ENCODE results near the gene ARRDC5. TPM values are rescaled to one million over a fixed set of nuclear protein-coding genes. Genes with fewer than 3 reads are reported as not detected.
A peak's percentile ranks its signal among the peaks of the same experiment; 100 is the strongest.

ARRDC5 gene
- polyA plus RNA-seq, 3 donors = 0.46 to 3.9 (median 1.0) TPM

- Mint-ChIP-seq H3K36me3 (peaks cover 49 to 87% of the 10 kb centered on the region in 2 donors), H3K4me3 (no peak overlapping the region), H3K27me3 (ENCODE audit: low read depth in 3 of 3) (no peaks in the 10 kb centered on the region), H3K9me3 (peaks cover 0 to 1% (median 0%) of the 10 kb centered on the region in 7 donors), H3K27ac (peak overlapping the region in 1 of 7 donors; percentile 7), H3K4me1 (peaks cover 3% of the 10 kb centered on the region)
- H2AFZ ChIP-seq (ENCODE audit: insufficient read depth, low read depth, low read length, poor library complexity, severe bottlenecking) = no peak overlapping the region
- TF ChIP-seq CTCF (IDR thresholded peaks at IDR 0.05) = no peak
- no peaks in the 10 kb centered on the region for H3K4me1 ChIP-seq (ENCODE audit: control insufficient read depth in 1 of 2, insufficient read depth in 2 of 2, low read length in 2 of 2)
- H3K79me2 ChIP-seq (ENCODE audit: insufficient read depth, low read length) = peaks cover 89% of the 10 kb centered on the region
- 100% methylated on average over 2 of the region's 7 CpGs for WGBS (ENCODE audit: insufficient coverage)
- no peaks in the 10 kb centered on the region for H3K9me3 ChIP-seq (replicated peaks in 1 of 2; ENCODE audit: control insufficient read depth in 1 of 2, insufficient read depth in 1 of 2, low read length in 2 of 2)
- H3K27ac ChIP-seq (ENCODE audit: low read depth in 1 of 2, low read length in 2 of 2) = no peak overlapping the region
- intact Hi-C loops (cut with micrococcal nuclease) = no loop called here
- peaks cover 27 to 70% of the 10 kb centered on the region in 2 donors for H3K36me3 ChIP-seq (replicated peaks in 1 of 2; ENCODE audit: control insufficient read depth in 1 of 2, insufficient read depth in 2 of 2, low read length in 2 of 2)
- no peaks in the 10 kb centered on the region for H3K27me3 ChIP-seq (ENCODE audit: control insufficient read depth in 2 of 2, insufficient read depth in 2 of 2, low read length in 2 of 2)
- no peak overlapping the region for H3K4me3 ChIP-seq (replicated peaks in 1 of 3; ENCODE audit: low read depth in 2 of 3, low read length in 3 of 3)
- H4K20me1 ChIP-seq (ENCODE audit: insufficient read depth, low read length) = no peaks in the 10 kb centered on the region
- DNase-seq = no peak
- no peak overlapping the region for H3K4me2 ChIP-seq (replicated peaks; ENCODE audit: extremely low read depth, low read length, poor library complexity, severe bottlenecking)
- H3K9ac ChIP-seq (ENCODE audit: insufficient read depth, low read length, poor library complexity, severe bottlenecking) = no peak overlapping the region
These were observed 34.4 kb upstream of the ARRDC5 start for GRCh38 chr19:4937060-4937459.

GRCh38 chr19:4935444-4935843, 32.7 kb upstream of the ARRDC5 start:
- TF ChIP-seq CTCF (IDR thresholded peaks at IDR 0.05) = no peak

More at GRCh38 chr19:4935444-4935843, 32.7 kb upstream of the ARRDC5 start:
- Histone ChIP-seq H4K20me1 (ENCODE audit: insufficient read depth, low read length) (no peaks in the 10 kb centered on the region), H3K4me3 (replicated peaks in 1 of 3; ENCODE audit: low read depth in 2 of 3, low read length in 3 of 3) (no peak overlapping the region), H3K9ac (ENCODE audit: insufficient read depth, low read length, poor library complexity, severe bottlenecking) (no peak overlapping the region), H3K79me2 (ENCODE audit: insufficient read depth, low read length) (peaks cover 83% of the 10 kb centered on the region), H3K9me3 (replicated peaks in 1 of 2; ENCODE audit: control insufficient read depth in 1 of 2, insufficient read depth in 1 of 2, low read length in 2 of 2) (no peaks in the 10 kb centered on the region), H3K27me3 (ENCODE audit: control insufficient read depth in 2 of 2, insufficient read depth in 2 of 2, low read length in 2 of 2) (no peaks in the 10 kb centered on the region), H3K4me2 (replicated peaks; ENCODE audit: extremely low read depth, low read length, poor library complexity, severe bottlenecking) (no peak overlapping the region), H3K27ac (ENCODE audit: low read depth in 1 of 2, low read length in 2 of 2) (no peak overlapping the region), H2AFZ (ENCODE audit: insufficient read depth, low read depth, low read length, poor library complexity, severe bottlenecking) (no peak overlapping the region), H3K36me3 (replicated peaks in 1 of 2; ENCODE audit: control insufficient read depth in 1 of 2, insufficient read depth in 2 of 2, low read length in 2 of 2) (peaks cover 30 to 72% of the 10 kb centered on the region in 2 donors), H3K4me1 (ENCODE audit: control insufficient read depth in 1 of 2, insufficient read depth in 2 of 2, low read length in 2 of 2) (no peaks in the 10 kb centered on the region)
- intact Hi-C loops (cut with micrococcal nuclease) = no loop called here
- H3K27ac Mint-ChIP-seq = peak overlapping the region in 5 of 7 donors; percentile 31 to 74 (median 61)
- DNase-seq = no peak
- H3K9me3 Mint-ChIP-seq = peaks cover 0 to 1% (median 0%) of the 10 kb centered on the region in 7 donors
- H3K36me3 Mint-ChIP-seq = peaks cover 56 to 93% of the 10 kb centered on the region in 2 donors
- H3K27me3 Mint-ChIP-seq (ENCODE audit: low read depth in 3 of 3) = no peaks in the 10 kb centered on the region
- H3K4me3 Mint-ChIP-seq = no peak overlapping the region
- H3K4me1 Mint-ChIP-seq = peaks cover 3% of the 10 kb centered on the region
- 100% methylated on average over 4 of the region's 8 CpGs for WGBS (ENCODE audit: insufficient coverage)
